GM12872 (cell line): Measurements from ENCODE around the gene ARFGEF3.

Experiments
- CTCF ChIP-seq: IDR thresholded peaks from 3 replicates; pipeline ENCODE4 v1.5.1; 2011; ENCODE audit warnings: low read depth, mild to moderate bottlenecking, low read length, moderate library complexity; ENCODE audit not compliant: insufficient read depth

Gene ARFGEF3

GRCh38 chr6:138246650-138247440 lies 85.1 kb downstream of the ARFGEF3 start:
- TF ChIP-seq CTCF, result no peak

GRCh38 chr6:138248011-138248410 lies 86.3 kb downstream of the ARFGEF3 start:
- no peak for TF ChIP-seq CTCF

GRCh38 chr6:138248878-138249277 lies 87.1 kb downstream of the ARFGEF3 start:
- TF ChIP-seq CTCF, result no peak

GRCh38 chr6:138250053-138250452 lies 88.3 kb downstream of the ARFGEF3 start:
- no peak for TF ChIP-seq CTCF

GRCh38 chr6:138250513-138251247 lies 88.9 kb downstream of the ARFGEF3 start:
- TF ChIP-seq CTCF, result no peak

GRCh38 chr6:138253731-138254130 lies 92.0 kb downstream of the ARFGEF3 start:
- TF ChIP-seq CTCF, result no peak

- no peak for TF ChIP-seq CTCF
Observed at GRCh38 chr6:138255443-138255842, 93.7 kb downstream of the ARFGEF3 start.
